ENCODE results near the gene NELFB.

DNA sequence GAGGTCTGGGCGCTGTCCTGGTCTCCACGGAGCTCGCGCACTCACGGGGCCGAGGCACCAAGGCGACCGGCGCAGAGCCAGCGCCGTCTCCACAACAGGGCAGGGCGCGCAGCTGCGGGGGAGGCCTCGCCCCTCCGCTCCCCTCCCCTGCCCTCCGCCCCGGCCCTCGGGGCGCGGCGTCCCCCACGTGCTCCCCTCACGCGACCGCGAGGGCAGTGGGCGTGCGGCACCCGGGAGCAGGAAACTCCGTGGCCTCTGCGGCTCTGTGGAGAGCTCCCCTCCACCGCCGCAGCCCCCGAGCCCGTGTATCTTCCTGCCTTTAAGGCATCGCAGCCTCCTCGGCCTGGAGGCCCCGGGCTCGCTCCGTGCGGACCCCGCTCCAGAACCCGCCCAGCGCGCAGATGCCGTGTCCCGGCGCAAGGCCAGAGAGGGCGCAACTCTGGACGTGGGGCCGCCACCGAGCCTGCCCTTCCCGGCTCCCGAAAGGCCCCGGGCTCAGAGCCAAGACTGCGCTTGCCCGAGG, 14.7 kb upstream of the NELFB start:
- TF ChIP-seq CTCF (optimal IDR thresholded peaks at IDR 0.05 in 1 of 3, IDR thresholded peaks at IDR 0.05 in 1 of 3, conservative IDR thresholded peaks at IDR 0.05 in 1 of 3; ENCODE audit: extremely low read depth in 1 of 3, insufficient read depth in 2 of 3, low read length in 3 of 3) (no peak), EZH2 (IDR thresholded peaks at IDR 0.05; ENCODE audit: low read length) (no peak)
